ENCODE data around the gene MBNL3.
"Not testable (repeated sequence)": the region's sequence is repeated elsewhere in the genome, so short reads cannot be mapped to it uniquely, and the experiment has no call there.

The MBNL3 gene

DNA sequence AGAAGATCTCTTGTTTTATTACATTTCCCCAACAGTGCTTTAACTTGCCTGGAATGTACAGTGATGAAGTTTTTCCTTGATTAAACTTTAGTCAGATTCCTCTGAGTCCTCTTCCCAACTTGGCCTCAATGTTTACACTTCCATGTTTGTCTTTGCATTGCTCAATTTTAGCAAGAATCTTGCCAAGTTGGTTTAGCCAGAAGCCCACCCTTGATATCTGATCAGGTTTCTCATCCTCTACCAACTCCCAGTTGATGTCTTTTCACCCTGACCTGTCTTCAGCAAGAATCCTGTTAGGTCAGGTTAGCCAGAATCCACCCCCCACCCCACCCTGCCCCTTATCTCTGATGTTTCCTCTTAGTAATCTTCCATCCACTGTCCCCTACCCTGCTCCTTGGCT is 120.9 kb downstream of the MBNL3 start:
- no peak for DNase-seq

DNA sequence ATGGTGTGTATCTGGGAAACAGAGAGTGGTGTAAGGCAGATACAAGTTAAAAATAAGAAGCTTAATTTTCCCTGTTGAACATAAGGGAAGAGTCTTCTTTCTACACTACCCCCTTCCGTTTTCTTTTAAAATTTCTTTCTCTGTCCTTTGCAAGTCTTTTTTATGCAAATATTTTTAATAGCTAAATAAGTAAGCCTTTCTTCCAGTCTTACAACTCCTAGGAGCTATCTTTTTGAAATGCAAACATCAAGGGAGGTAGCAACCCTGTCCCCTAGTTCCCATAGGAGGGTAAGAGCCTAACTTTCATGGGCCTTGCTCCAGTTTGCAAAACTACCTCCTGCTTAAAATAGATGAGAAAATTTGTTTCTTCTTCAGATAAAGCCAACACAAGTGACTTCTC is 121.5 kb downstream of the MBNL3 start:
- no peak for DNase-seq

DNA sequence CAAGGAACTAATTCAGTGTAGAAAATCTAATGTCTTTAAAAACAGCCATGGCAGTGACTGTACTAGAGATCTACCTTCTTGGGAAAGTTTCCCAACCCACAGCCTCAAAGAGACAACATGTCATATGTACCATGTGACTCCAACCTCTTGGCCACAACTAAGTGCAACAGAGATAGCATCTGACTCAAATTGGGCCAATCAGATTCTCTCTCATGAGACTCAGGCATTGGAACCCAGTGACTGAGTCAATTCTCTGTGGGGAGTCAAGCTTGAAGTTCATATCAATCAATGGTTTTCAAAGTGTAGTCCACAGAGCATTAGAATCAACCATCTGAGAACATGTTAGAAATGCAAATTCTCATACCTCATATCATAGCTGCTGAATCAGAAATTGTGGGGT is 123.3 kb downstream of the MBNL3 start:
- DNase-seq, result no peak

DNA sequence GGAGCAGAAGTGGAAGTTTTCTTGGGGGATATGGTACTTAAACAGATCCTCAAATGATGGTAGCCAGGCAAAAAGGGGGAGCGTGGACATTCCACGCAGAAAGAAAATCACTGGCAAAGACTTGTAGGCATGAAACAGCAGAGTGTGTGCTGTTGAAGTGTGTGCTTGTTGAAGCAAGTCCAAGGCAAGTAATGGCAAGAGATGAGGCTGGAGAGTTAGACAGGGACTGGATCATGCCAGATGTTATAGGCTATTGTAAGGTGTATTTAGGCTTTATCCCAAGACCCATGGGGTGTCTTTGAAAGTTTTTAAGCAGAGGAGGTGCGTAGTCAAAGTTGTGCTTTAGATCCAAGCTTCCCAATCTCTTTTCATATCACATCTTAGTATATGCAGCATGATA is 124.5 kb downstream of the MBNL3 start:
- no peak for DNase-seq

DNA sequence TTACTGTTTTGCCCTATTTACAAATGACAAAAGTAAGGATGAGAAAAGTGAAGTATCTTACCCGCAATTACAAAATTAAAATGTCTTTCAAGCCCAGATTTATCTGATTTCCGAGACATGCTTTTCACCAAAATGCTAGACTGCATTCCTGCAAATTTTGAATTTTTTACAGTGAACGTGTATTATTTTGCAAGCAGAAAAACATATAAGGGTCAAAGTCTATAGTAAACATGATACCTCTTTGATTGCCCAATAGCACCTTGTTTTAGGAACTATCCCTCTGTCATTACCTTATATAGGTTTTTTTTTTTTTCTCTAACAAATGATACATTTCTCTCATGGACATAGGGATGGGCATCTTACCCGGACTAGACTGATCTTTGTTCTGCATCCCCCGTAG is 135.4 kb downstream of the MBNL3 start:
- no peak for DNase-seq

DNA sequence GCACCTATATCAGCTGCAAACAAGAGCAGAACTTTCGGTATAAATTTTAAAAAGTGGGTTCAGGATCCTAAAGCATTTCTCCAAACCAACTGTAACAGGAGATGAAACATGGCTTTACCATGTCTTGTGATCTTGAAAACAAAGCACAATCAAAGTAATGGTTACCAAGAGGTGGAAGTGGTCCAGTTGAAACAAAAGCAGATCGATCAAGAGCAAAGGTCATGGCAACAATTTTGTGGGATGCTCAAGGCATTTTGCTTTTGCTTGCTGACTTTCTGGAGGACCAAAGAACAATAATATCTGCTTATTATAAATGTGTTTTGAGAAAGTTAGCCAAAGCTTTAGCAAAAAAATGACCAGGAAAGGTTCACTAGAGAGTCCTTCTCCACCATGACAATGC is 152.7 kb downstream of the MBNL3 start:
- DNase-seq, result no peak

DNA sequence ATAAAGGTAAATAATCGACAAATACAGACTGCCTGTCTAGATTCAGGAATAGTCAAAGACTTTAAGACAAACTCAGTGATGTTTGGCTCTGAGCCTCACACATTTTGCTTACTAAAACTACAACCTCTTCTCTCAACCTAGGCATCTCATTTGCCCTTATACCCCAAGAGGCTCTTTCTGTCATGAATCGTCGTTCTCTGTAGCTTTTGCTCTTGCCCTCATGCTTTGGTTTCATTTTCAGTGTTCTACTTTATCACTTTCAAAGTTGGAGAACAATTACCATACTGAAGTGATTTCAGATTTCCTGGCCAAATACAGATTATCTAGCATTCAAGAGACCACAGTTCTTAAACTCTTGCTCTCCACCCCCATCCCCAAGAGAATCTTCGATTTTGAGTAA is 155.5 kb downstream of the MBNL3 start:
- DNase-seq, result no peak

DNA sequence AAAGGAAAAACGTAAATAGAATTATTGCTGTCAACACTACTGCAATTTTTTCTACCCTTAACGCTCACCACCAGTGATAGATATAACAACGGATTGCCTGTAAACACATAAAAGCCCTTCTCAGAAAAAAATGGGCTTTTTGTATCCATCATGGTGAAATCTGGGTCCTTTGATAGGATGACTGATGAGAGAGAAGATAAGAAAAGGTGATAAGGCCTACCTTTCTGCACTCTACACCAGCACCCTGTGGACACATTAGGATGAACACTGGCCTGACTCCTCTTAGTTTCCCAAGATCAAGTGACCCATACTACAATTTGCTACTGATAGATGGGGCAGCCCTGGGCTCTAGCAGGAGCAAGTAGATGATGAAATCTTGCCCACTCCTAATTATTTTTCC is 157.3 kb downstream of the MBNL3 start:
- no peak for DNase-seq

DNA sequence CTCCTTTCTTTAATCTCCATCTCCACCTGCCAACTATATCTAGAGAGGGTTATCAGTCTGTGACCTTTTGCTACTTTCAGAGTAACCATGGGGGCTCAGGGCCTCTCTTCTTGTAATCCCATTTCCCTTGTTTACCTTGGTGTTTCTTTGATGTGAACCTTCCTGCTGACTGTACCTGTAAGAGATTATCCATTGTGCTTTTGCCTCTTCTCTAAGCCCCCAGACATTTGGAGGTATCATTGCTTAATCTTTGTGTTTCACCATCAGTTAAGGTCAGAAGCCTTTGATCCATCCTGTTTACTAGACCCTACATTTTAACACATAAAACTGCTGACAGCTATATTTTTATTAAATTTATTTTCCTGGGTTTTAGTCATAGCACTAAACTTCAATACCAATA is 157.8 kb downstream of the MBNL3 start:
- no peak for DNase-seq

DNA sequence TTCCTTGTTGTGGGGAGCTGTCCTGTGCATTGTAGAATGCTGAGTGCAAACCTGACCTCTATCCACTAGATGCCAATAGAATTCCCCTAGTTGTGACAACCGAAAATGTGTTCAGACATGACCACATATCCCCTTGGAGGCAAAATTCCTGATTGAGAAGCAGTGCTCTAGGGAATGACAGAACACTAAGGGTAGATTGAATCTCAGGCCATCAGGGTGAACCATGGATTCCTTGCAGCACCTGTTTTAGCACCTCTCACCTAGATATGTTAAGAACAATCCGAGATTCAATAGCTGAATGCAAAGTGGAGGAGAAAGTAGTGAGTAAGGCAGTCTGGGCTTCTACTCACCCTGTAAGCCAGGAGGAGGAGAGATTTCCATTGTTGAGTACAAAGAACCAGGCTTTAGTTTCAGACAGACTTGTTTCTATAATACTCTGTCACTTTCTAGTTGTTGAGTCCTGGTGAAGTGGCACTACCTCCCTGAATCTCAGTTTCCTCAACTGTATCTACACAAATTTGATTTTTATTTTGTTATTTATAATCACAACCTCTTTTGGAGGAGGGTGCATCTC is 158.6 kb downstream of the MBNL3 start:
- DNase-seq, result no peak

DNA sequence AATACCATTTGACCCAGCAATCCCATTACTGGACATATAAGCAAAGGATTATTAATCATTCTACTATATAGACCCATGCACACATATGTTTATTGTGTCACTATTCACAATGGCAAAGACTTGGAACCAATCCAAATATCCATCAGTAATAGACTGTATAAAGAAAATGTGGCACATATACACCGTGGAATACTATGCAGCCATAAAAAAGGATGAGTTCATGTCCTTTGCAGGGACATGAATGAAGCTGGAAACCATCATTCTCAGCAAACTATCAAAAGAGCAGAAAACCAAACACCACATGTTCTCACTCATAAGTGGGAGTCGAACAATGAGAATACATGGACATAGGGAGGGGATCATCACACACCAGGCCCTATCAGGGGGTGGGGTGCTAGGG is 161.9 kb downstream of the MBNL3 start:
- not testable (repeated sequence) for DNase-seq
